Adrenal gland (tissue), 12 donors: Measurements from ENCODE around the gene SLC37A1. TPM values are rescaled to one million over a fixed set of nuclear protein-coding genes. Genes with fewer than 3 reads are reported as not detected.

Source experiments
- DNase-seq, 7 donors: peaks; one replicate each; pipeline ENCODE4 v3.0.0-alpha.2; 2019 to 2020
- H3K27ac ChIP-seq, 5 donors: fragments of 200-600 bp; sonication (generic) in 4 of 5; 1 replicate in 3 of 5; 2 replicates in 2 of 5; pipeline versions ENCODE4 v1.5.1 to v1.8.0; 2016 to 2020; ENCODE audit warnings: mild to moderate bottlenecking in 1 of 5
- H3K27me3 ChIP-seq: fragments of 200-600 bp; 2 replicates; pipeline ENCODE4 v1.8.0; 2021
- H3K36me3 ChIP-seq, 2 donors: fragments of 200-600 bp; replicated peaks in 1 of 2; 1 replicate in 1 of 2; 2 replicates in 1 of 2; pipeline versions ENCODE4 v1.5.1 to v1.8.0; 2018 to 2022
- H3K4me1 ChIP-seq, 2 donors: fragments of 200-600 bp; replicated peaks in 1 of 2; 1 replicate in 1 of 2; 2 replicates in 1 of 2; pipeline versions ENCODE4 v1.5.1 to v1.8.0; 2018 to 2021
- H3K4me3 ChIP-seq, 4 donors: fragments of 200-600 bp; sonication (generic) in 3 of 4; one replicate each; pipeline ENCODE4 v1.5.1; 2016 to 2018
- H3K9me3 ChIP-seq, 3 donors: fragments of 200-600 bp; sonication (generic) in 1 of 3; replicated peaks in 1 of 3; 1 replicate in 2 of 3; 2 replicates in 1 of 3; pipeline versions ENCODE4 v1.5.1 to v1.8.0; 2016 to 2021
- CTCF ChIP-seq, 6 experiments: fragments of 450-650 bp in 4 of 6; fragments of 200-600 bp in 2 of 6; sonication (generic) in 1 of 6; IDR thresholded peaks; 1 replicate in 5 of 6; 2 replicates in 1 of 6; pipeline versions ENCODE4 v1.5.1 to v1.8.0; 2016 to 2021; ENCODE audit warnings: antibody characterized with exemption in 6 of 6, mild to moderate bottlenecking in 2 of 6, moderate library complexity in 1 of 6
- POLR2A ChIP-seq, 2 donors: fragments of 450-650 bp; IDR thresholded peaks; one replicate each; pipeline ENCODE4 v1.6.1; 2017; ENCODE audit warnings: antibody characterized with exemption in 2 of 2, mild to moderate bottlenecking in 2 of 2, moderate library complexity in 1 of 2
- WGBS, 4 donors: extraction: QIAGEN DNeasy Blood & Tissue Kit in 2 of 4; methylation state at CpG; one replicate each; pipeline versions ENCODE4 v1.1.5 to v1.1.7; 2013 to 2017; 5-methylcytosine and 5-hydroxymethylcytosine counted together
- intact Hi-C, 2 donors: fragments of 100-400 bp; cut with DNase I; formaldehyde crosslinking; loops; one replicate each; pipeline versions ENCODE4 v1.14.1 to v1.15.0; 2022 to 2023
- polyA plus RNA-seq, 3 donors: library from polyadenylated mRNA; stranded (reverse); fragments of 200-250 nt in 2 of 3; fragments of 350-450 nt in 1 of 3; fragmentation: Illumina TruSeq in 1 of 3; extraction: RNeasy Lipid Tissue Mini Kit (QIAGEN cat#74804) in 1 of 3; gene quantifications; one replicate each; pipeline ENCODE4 v1.2.3, GENCODE V29; 2013 to 2014
- total RNA-seq, 9 donors: library from RNA; depleted of rRNA in 4 of 9; stranded (reverse); fragments of >200 nt in 4 of 9; fragments of 120-200 nt in 1 of 9; fragmentation: NEBNext Ultra II Directional in 1 of 9; extraction: Animal tissue kit (Norgen Biotek cat#: 25700) in 1 of 9; gene quantifications; one replicate each; pipeline versions ENCODE4 v1.1.0 to v1.2.4, GENCODE V29; 2013 to 2023
- donor health status: healthy with polysubstance abuse.
- donor health status: Bipolar disorder and iron deficiency.
- donor health status: DM: yes; HTN: yes; CAD: no.
- donor health status: DM: no; HTN: no; CAD: no.
- donor health status: DM: no; HTN: no; CAD: no.
- donor health status: DM: yes; HTN: yes; CAD: no.

Gene SLC37A1
- total and polyA plus RNA-seq, 12 donors = 4.8 to 27.2 (median 16.3) TPM

GRCh38 chr21:42630626-42631025 is 117.0 kb downstream of the SLC37A1 start:
- no peak for TF ChIP-seq POLR2A (IDR thresholded peaks at IDR 0.05)
- TF ChIP-seq CTCF (IDR thresholded peaks at IDR 0.05) = no peak
- H3K4me1 ChIP-seq = no peaks in the 10 kb centered on the region
- H3K27ac ChIP-seq = no peak overlapping the region
- WGBS, 4 donors = 52 to 70% (median 65%) methylated on average over 9 of the region's 9 CpGs
- intact Hi-C loops = no loop called here
- H3K9me3 ChIP-seq = no peaks in the 10 kb centered on the region
- no peak overlapping the region for H3K4me3 ChIP-seq
- DNase-seq = peak in 2 of 7 donors; percentile 65 to 67
- peaks cover 6% of the 10 kb centered on the region for H3K27me3 ChIP-seq
- H3K36me3 ChIP-seq = no peaks in the 10 kb centered on the region

Other genes starting within 250 kb of the SLC37A1 start
- 10 to 100 TPM in 4 of 9 donors, 1 to 10 TPM in 5; 1.3 to 29.3 (median 10.0) TPM for gene TFF3, start 198.4 kb upstream of the SLC37A1 start, total RNA-seq
- gene TFF3, start 198.4 kb upstream of the SLC37A1 start, polyA plus RNA-seq = 10 to 100 TPM in 2 of 3 donors, 1 to 10 TPM in 1; 1.2 to 42.3 (median 20.4) TPM
- gene TFF2, start 162.9 kb upstream of the SLC37A1 start, total RNA-seq = under 1 TPM in 1 of 9 donors, not detected in 8; 0.39 TPM
- gene TFF2, start 162.9 kb upstream of the SLC37A1 start, polyA plus RNA-seq = under 1 TPM in 1 of 3 donors, not detected in 2; 0.17 TPM
- under 1 TPM in 2 of 9 donors, not detected in 7; 0.39 to 0.72 TPM for gene TFF1, start 147.3 kb upstream of the SLC37A1 start, total RNA-seq
- gene TFF1, start 147.3 kb upstream of the SLC37A1 start, polyA plus RNA-seq = 1 to 10 TPM in 1 of 3 donors, not detected in 2; 1.5 TPM
- gene TMPRSS3, start 117.8 kb upstream of the SLC37A1 start, total RNA-seq = 1 to 10 TPM in 3 of 9 donors, under 1 TPM in 4, not detected in 2; 0.14 to 2.9 (median 0.78) TPM
- gene TMPRSS3, start 117.8 kb upstream of the SLC37A1 start, polyA plus RNA-seq = under 1 TPM in 2 of 3 donors, not detected in 1; 0.18 to 0.37 TPM
- gene UBASH3A, start 110.0 kb upstream of the SLC37A1 start, total RNA-seq = 1 to 10 TPM in 1 of 9 donors, under 1 TPM in 6, not detected in 2; 0.21 to 1.2 (median 0.43) TPM
- under 1 TPM; 0.09 to 0.88 (median 0.44) TPM for gene UBASH3A, start 110.0 kb upstream of the SLC37A1 start, polyA plus RNA-seq
- gene RSPH1, start 17.6 kb upstream of the SLC37A1 start, total RNA-seq = 1 to 10 TPM in 1 of 9 donors, under 1 TPM in 6, not detected in 2; 0.13 to 1.4 (median 0.61) TPM
- 1 to 10 TPM; 1.2 to 5.8 (median 3.2) TPM for gene RSPH1, start 17.6 kb upstream of the SLC37A1 start, polyA plus RNA-seq
- gene PDE9A, start 139.8 kb downstream of the SLC37A1 start, total RNA-seq = 10 to 100 TPM in 8 of 9 donors, 1 to 10 TPM in 1; 4.6 to 58.1 (median 14.6) TPM
- gene PDE9A, start 139.8 kb downstream of the SLC37A1 start, polyA plus RNA-seq = 10 to 100 TPM; 19.9 to 23.8 (median 20.0) TPM